ENCODE measurements around the gene HLA-DQA2.
"Not testable (repeated sequence)": the region's sequence is repeated elsewhere in the genome, so short reads cannot be mapped to it uniquely, and the experiment has no call there.

HLA-DQA2 gene

DNA sequence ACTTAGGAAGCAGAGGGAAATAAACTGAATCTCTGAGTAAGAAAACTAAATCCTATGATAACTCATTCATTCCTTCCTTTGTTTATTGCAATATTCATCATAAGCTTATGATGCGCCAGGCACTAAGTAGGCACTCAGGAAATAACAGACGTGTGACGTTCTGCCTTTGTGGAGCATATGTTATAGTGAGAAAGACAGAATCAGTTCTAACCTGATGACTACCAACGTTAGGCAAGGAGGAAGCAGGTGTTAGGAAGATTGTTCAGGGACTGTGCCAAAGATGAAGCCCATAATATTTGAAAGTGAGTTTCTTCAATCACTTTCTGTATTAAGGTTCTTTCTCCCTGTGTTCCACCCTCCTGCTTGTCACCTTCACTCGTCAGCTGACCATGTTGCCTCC, 3.6 kb downstream of the HLA-DQA2 start:
- Histone ChIP-seq H3K27me3 (peaks cover 3% of the 10 kb centered on the region), H3K36me3 (no peaks in the 10 kb centered on the region), H3K4me3 (ENCODE audit: low read depth in 1 of 2, low read length in 1 of 2) (no peak overlapping the region), H3K27ac (no peak overlapping the region), H3K4me1 (ENCODE audit: control insufficient read depth in 1 of 2, insufficient read depth in 1 of 2, low read depth in 1 of 2, low read length in 1 of 2) (no peaks in the 10 kb centered on the region), H3K9me3 (no peaks in the 10 kb centered on the region)
- TF ChIP-seq, protein P1, sequence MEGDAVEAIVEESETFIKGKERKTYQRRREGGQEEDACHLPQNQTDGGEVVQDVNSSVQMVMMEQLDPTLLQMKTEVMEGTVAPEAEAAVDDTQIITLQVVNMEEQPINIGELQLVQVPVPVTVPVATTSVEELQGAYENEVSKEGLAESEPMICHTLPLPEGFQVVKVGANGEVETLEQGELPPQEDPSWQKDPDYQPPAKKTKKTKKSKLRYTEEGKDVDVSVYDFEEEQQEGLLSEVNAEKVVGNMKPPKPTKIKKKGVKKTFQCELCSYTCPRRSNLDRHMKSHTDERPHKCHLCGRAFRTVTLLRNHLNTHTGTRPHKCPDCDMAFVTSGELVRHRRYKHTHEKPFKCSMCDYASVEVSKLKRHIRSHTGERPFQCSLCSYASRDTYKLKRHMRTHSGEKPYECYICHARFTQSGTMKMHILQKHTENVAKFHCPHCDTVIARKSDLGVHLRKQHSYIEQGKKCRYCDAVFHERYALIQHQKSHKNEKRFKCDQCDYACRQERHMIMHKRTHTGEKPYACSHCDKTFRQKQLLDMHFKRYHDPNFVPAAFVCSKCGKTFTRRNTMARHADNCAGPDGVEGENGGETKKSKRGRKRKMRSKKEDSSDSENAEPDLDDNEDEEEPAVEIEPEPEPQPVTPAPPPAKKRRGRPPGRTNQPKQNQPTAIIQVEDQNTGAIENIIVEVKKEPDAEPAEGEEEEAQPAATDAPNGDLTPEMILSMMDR (IDR thresholded peaks at IDR 0.05) = no peak

DNA sequence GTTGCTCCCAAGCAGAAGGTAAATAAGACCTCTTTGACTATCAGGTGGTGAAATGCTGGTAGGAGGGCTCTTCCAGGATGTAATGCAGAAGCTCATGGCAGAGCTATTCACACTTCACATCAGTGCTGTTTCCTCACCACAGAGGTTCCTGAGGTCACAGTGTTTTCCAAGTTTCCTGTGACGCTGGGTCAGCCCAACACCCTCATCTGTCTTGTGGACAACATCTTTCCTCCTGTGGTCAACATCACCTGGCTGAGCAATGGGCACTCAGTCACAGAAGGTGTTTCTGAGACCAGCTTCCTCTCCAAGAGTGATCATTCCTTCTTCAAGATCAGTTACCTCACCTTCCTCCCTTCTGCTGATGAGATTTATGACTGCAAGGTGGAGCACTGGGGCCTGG, 4.5 kb downstream of the HLA-DQA2 start:
- not testable (repeated sequence) for H3K9me3 ChIP-seq; H3K4me1 ChIP-seq (ENCODE audit: control insufficient read depth in 1 of 2, insufficient read depth in 1 of 2, low read depth in 1 of 2, low read length in 1 of 2); H3K27me3 ChIP-seq; H3K27ac ChIP-seq; H3K36me3 ChIP-seq; H3K4me3 ChIP-seq (ENCODE audit: low read depth in 1 of 2, low read length in 1 of 2)

DNA sequence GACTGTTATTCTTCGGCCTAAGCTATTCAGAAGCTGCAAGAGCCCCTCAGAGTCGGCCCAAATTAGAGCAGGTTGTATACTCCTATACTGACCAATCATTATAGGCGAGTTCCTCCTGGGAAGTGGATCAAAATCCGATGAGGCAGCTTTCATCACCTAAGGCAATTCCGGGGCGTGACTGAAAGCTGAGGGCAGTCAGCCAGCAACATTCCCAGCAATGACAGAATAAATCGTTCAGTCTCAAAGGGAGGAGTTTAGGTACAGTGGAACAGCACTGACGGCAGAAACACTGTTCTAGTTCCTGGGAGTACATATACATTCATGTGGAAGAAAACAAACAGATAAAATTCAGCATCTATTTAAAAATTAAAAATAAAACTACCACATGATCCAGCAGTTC, 11.4 kb downstream of the HLA-DQA2 start:
- Histone ChIP-seq H3K27ac (no peak overlapping the region), H3K36me3 (no peaks in the 10 kb centered on the region), H3K9me3 (no peaks in the 10 kb centered on the region), H3K4me3 (ENCODE audit: low read depth in 1 of 2, low read length in 1 of 2) (no peak overlapping the region), H3K27me3 (peaks cover 31% of the 10 kb centered on the region), H3K4me1 (ENCODE audit: control insufficient read depth in 1 of 2, insufficient read depth in 1 of 2, low read depth in 1 of 2, low read length in 1 of 2) (no peaks in the 10 kb centered on the region)
- TF ChIP-seq, protein P1 (IDR thresholded peaks at IDR 0.05) = no peak

DNA sequence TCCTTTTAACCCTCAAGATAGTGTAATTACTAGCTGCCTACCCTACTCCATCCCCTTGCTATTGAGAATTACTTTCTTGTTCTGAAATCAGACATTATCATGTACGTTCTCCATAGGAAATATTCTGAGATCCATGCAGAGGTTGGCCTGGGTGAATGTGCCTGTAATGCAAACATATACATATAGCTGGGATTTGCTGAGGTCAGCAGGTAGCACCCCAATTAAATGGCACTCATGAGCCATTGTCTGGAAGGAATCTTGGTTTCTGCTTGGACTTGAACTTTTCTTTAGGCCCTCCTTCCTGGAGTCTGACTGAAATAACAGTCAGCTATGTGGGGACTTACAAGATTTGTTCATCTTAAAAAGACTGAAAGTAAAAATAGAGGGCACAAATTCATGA, 18.5 kb downstream of the HLA-DQA2 start:
- Histone ChIP-seq H3K27ac (no peak overlapping the region), H3K4me3 (ENCODE audit: low read depth in 1 of 2, low read length in 1 of 2) (no peak overlapping the region), H3K4me1 (ENCODE audit: control insufficient read depth in 1 of 2, insufficient read depth in 1 of 2, low read depth in 1 of 2, low read length in 1 of 2) (no peaks in the 10 kb centered on the region), H3K27me3 (peaks cover 55% of the 10 kb centered on the region), H3K36me3 (no peaks in the 10 kb centered on the region), H3K9me3 (no peaks in the 10 kb centered on the region)
- TF ChIP-seq, protein P1 (IDR thresholded peaks at IDR 0.05) = no peak

DNA sequence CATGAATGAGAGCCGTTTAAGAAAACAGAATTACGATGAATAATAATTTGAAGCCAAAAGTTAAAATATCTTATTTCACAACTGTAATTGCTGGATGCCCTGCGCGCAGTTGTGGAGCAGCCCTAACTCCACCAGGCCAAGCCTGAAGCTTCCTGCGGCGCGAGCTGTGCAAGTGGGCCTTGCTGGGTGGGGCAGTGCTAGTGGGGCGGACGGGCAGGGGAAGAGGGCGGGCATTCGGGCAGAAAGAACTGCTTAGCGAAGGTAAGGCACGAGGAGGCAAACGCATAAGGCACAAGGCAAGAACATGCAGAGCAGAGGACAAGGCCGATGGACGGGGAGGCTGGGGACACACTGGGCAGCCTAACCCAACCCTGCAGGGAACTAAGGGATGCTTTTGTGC, 19.9 kb downstream of the HLA-DQA2 start:
- Histone ChIP-seq H3K9me3 (no peaks in the 10 kb centered on the region), H3K36me3 (no peaks in the 10 kb centered on the region), H3K27ac (no peak overlapping the region), H3K4me1 (ENCODE audit: control insufficient read depth in 1 of 2, insufficient read depth in 1 of 2, low read depth in 1 of 2, low read length in 1 of 2) (no peaks in the 10 kb centered on the region), H3K27me3 (peaks cover 51% of the 10 kb centered on the region), H3K4me3 (ENCODE audit: low read depth in 1 of 2, low read length in 1 of 2) (no peak overlapping the region)
- TF ChIP-seq, protein P1 (IDR thresholded peaks at IDR 0.05) = no peak

DNA sequence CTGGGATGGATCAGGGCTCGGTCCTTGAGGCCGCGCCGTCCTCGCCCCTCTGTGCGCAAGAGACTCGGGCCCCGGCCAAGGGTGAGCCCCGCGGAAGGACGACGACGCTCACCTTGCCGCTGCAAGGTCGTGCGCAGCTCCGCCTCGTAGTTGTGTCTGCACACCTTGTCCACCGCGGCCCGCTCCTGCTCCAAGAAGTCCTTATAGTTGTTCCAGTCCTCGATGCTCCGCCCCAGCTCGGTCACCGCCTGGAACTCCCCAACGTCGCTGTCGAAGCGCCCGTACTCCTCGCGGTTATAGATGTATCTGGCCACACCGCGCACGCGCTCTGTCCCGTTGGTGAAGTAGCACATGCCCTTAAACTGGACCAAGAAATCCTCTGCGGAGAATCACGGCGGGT, 20.4 kb downstream of the HLA-DQA2 start:
- Histone ChIP-seq H3K27me3 (peaks cover 50% of the 10 kb centered on the region), H3K9me3 (no peaks in the 10 kb centered on the region), H3K27ac (no peak overlapping the region), H3K36me3 (no peaks in the 10 kb centered on the region), H3K4me1 (ENCODE audit: control insufficient read depth in 1 of 2, insufficient read depth in 1 of 2, low read depth in 1 of 2, low read length in 1 of 2) (no peaks in the 10 kb centered on the region), H3K4me3 (ENCODE audit: low read depth in 1 of 2, low read length in 1 of 2) (no peak overlapping the region)
- TF ChIP-seq, protein P1 (IDR thresholded peaks at IDR 0.05) = no peak

All from neutrophil (primary cell).